Mesendoderm (in vitro differentiated cells): Measurements from ENCODE around the gene CMTM5.

Source experiments
- DNase-seq: peaks from one replicate; pipeline ENCODE4 v3.0.0; 2013
- H2AK5ac ChIP-seq: 2 replicates; pipeline ENCODE4 v1.6.1; 2013; ENCODE audit warnings: low read length, inconsistent platforms
- H2BK120ac ChIP-seq: 2 replicates; pipeline ENCODE4 v1.6.1; 2013; ENCODE audit warnings: low read depth, mild to moderate bottlenecking, low read length, moderate library complexity, mixed read lengths
- H2BK15ac ChIP-seq: replicated peaks from 2 replicates; pipeline ENCODE4 v1.6.1; 2013; ENCODE audit warnings: low read depth, mild to moderate bottlenecking, moderate library complexity
- H2BK5ac ChIP-seq: 2 replicates; pipeline ENCODE4 v1.6.1; 2013; ENCODE audit warnings: low read length, inconsistent platforms
- H3K18ac ChIP-seq: 2 replicates; pipeline ENCODE4 v1.6.1; 2013; ENCODE audit warnings: mild to moderate bottlenecking, low read length, mixed read lengths
- H3K23ac ChIP-seq: one replicate; pipeline ENCODE4 v1.6.1; 2013; ENCODE audit warnings: low read length
- H3K27ac ChIP-seq: 2 replicates; pipeline ENCODE4 v1.5.1; 2013; ENCODE audit warnings: low read depth, mild to moderate bottlenecking, inconsistent platforms, low read length, moderate library complexity
- H3K27me3 ChIP-seq: 2 replicates; pipeline ENCODE4 v1.6.1; 2013; ENCODE audit warnings: low read length, control low read depth, mild to moderate bottlenecking, inconsistent platforms; ENCODE audit not compliant: insufficient read depth, poor library complexity
- H3K36me3 ChIP-seq: 2 replicates; pipeline ENCODE4 v1.6.1; 2013; ENCODE audit warnings: low read length, inconsistent platforms; ENCODE audit not compliant: control insufficient read depth, insufficient read depth
- H3K4ac ChIP-seq: one replicate; pipeline ENCODE4 v1.6.1; 2013; ENCODE audit warnings: low read depth, mild to moderate bottlenecking, low read length, moderate library complexity
- H3K4me1 ChIP-seq: 2 replicates; pipeline ENCODE4 v1.6.1; 2013; ENCODE audit warnings: low read depth, low read length, inconsistent platforms; ENCODE audit not compliant: control insufficient read depth
- H3K4me2 ChIP-seq: 2 replicates; pipeline ENCODE4 v1.6.1; 2013; ENCODE audit warnings: low read length
- H3K4me3 ChIP-seq: 2 replicates; pipeline ENCODE4 v1.5.1; 2013; ENCODE audit warnings: mild to moderate bottlenecking, low read length
- H3K56ac ChIP-seq: one replicate; pipeline ENCODE4 v1.6.1; 2013; ENCODE audit warnings: low read length
- H3K79me1 ChIP-seq: 2 replicates; pipeline ENCODE4 v1.6.1; 2013; ENCODE audit warnings: low read length, inconsistent platforms
- H3K79me2 ChIP-seq: 2 replicates; pipeline ENCODE4 v1.6.1; 2013; ENCODE audit warnings: mild to moderate bottlenecking, low read length; ENCODE audit not compliant: control insufficient read depth, insufficient read depth
- H3K9ac ChIP-seq: 2 replicates; pipeline ENCODE4 v1.6.1; 2013; ENCODE audit warnings: low read length, inconsistent platforms
- H4K5ac ChIP-seq: one replicate; pipeline ENCODE4 v1.6.1; 2013; ENCODE audit warnings: low read length
- H4K8ac ChIP-seq: one replicate; pipeline ENCODE4 v1.6.1; 2013; ENCODE audit warnings: low read depth, mild to moderate bottlenecking, control low read depth, low read length, moderate library complexity
- WGBS: extraction: QIAGEN DNeasy Blood & Tissue Kit; methylation state at CpG from one replicate; pipeline ENCODE4 v1.1.7; 2013; ENCODE audit warnings: low lambda C conversion rate, missing lambda C conversion rate; ENCODE audit not compliant: insufficient coverage; ENCODE audit errors: extremely low coverage; 5-methylcytosine and 5-hydroxymethylcytosine counted together

The CMTM5 gene

DNA sequence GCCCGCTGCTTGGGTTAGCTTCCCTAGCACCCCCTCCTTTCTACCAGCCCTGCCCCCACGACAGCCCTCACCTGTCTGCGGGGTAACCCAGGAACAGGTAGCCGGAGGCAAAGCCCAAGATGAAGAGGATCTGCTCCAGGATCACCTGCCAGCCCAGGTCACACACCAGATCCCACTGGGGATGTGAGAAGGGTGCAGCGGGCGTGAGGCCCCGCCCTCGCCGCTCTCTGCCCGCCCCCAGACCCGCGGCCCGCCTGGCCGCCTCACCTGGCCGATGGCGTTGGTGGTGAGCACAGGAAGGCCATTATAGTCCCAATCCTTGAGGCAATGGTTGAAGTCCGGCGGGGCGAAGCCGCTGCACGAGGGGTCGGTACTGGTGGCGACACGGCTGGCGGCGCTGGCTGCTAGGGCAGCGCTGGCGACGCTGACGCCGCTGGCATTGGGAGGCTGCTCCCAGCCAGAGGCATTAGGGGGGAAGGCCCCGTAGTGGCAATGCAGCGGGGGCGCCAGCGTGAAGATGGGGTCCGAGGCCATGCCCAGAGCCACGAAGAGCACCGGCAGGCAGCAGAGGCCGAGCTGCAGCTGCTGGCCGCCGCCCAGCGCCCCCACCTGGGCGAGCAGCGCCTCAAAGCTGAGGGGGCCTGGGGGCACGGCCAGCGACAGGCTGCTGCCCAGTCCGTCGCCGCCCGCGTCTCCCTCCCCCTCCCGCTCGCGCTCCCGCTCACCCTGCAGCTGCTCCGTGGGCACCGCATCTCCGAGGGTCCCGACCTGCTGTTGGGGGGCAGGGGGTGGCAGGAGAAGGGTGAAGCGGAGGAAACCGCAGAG, 25.0 kb upstream of the CMTM5 start:
- Histone ChIP-seq H3K4me2 (peak overlapping the region; percentile 87), H2BK15ac (no peak overlapping the region), H3K4ac (no peak overlapping the region), H3K4me1 (peaks cover 2% of the 10 kb centered on the region), H2BK5ac (peak overlapping the region; percentile 17), H3K36me3 (no peaks in the 10 kb centered on the region), H3K18ac (no peak overlapping the region), H3K79me1 (no peaks in the 10 kb centered on the region), H2AK5ac (no peak overlapping the region), H3K27me3 (no peaks in the 10 kb centered on the region), H3K79me2 (no peaks in the 10 kb centered on the region), H3K56ac (peak overlapping the region; percentile 95), H3K9ac (peak overlapping the region; percentile 87), H3K4me3 (peak overlapping the region; percentile 69), H4K8ac (no peak overlapping the region), H3K27ac (no peak overlapping the region), H4K5ac (no peak overlapping the region), H3K23ac (peak overlapping the region; percentile 33), H2BK120ac (no peak overlapping the region)
- no CpG with 5 or more reads among the region's 61 CpGs for WGBS
- peak; percentile 59 for DNase-seq

DNA sequence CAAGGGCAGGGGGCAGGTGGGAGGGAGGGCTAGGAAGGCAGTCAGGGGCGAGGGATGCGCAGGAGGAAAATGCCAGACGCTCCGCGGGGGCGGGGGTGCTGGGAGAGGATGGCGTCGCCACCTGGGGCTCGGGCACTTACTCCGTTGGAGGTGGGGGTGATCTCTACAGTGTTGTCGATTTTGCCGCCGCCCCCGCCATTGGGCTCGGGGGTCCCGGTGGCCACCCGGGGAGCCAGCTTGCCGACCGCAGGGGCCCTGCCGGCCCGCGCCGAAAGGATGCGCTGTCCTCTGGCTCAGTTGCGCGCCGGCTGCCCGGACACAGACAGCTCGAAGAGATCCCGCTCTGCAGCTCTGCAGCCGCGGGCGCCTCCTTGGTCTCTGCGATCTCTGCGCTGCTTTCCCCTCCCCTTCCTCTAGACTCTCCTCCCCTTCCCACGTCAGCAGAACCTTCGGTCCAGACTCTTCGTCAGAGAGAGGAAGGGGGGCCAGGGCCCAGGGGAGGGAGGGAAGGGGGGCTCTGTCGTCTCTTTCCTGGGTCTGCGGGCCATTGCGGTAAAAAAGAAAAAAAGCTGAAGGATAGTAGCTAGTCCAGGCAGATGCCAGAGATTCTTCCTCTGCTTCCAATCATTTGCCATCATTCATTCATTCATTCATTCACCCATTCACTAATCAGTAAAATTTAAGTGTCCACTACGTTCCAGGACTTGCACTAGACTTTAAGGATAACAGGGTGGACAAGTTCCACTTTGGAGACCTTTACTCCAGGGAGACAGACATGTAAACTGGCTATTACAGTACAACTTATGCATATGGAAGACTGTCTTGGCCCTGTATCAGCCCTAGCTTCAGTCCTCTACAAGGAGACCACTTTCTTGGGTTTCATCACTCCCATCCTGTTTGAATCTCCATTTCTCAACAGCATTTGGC, 24.1 kb upstream of the CMTM5 start, which contains the start of gene SLC22A17:
Gene SLC22A17 (minus strand): TSS at position 382 of the 927 bp plus-strand sequence.
- H4K5ac ChIP-seq, result no peak within 1 kb of the TSS
- WGBS, result no CpG with 5 or more reads among the region's 42 CpGs
- peaks cover 2% of the 10 kb centered on the region for H3K4me1 ChIP-seq
- H4K8ac ChIP-seq, result no peak within 1 kb of the TSS
- H2AK5ac ChIP-seq, result no peak within 1 kb of the TSS
- H3K27me3 ChIP-seq, result no peaks in the 10 kb centered on the region
- peak; percentile 96 for DNase-seq
- H3K27ac ChIP-seq, result peak within 1 kb of the TSS; percentile 25
- H3K9ac ChIP-seq, result peak within 1 kb of the TSS; percentile 87
- H3K18ac ChIP-seq, result peak within 1 kb of the TSS; percentile 54
- H2BK15ac ChIP-seq, result no peak within 1 kb of the TSS
- H3K56ac ChIP-seq, result peak within 1 kb of the TSS; percentile 95
- no peaks in the 10 kb centered on the region for H3K79me1 ChIP-seq
- no peak within 1 kb of the TSS for H3K4ac ChIP-seq
- peak within 1 kb of the TSS; percentile 87 for H3K4me2 ChIP-seq
- peak within 1 kb of the TSS; percentile 33 for H3K23ac ChIP-seq
- H3K36me3 ChIP-seq, result no peaks in the 10 kb centered on the region
- H3K79me2 ChIP-seq, result no peaks in the 10 kb centered on the region
- peak within 1 kb of the TSS; percentile 17 for H2BK5ac ChIP-seq
- H2BK120ac ChIP-seq, result no peak within 1 kb of the TSS
- H3K4me3 ChIP-seq, result peak within 1 kb of the TSS; percentile 69

DNA sequence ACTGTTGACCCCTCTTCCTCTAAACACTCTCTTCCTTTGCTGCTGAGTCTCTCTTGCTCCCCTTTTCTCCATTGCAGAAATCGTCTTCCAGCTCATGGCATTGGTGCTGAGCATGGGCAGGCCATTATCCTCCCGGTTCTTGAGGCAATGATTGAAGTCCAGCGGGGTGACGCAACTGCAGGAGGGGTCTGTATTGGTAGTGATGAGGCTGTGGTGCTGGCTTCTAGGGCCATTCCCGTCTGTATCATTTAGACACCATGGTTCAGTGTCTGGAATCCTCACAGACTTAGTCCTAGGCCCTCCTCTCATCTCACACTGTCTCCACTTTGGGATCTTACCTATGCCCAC, 23.4 kb upstream of the CMTM5 start:
- Histone ChIP-seq H3K4me1 (peaks cover 2% of the 10 kb centered on the region), H2AK5ac (no peak overlapping the region), H3K9ac (no peak overlapping the region), H2BK120ac (no peak overlapping the region), H3K18ac (no peak overlapping the region), H3K79me1 (no peaks in the 10 kb centered on the region), H4K5ac (no peak overlapping the region), H2BK15ac (no peak overlapping the region), H3K23ac (no peak overlapping the region), H3K27me3 (no peaks in the 10 kb centered on the region), H3K4me3 (no peak overlapping the region), H3K56ac (no peak overlapping the region), H3K36me3 (no peaks in the 10 kb centered on the region), H2BK5ac (no peak overlapping the region), H3K27ac (no peak overlapping the region), H3K79me2 (no peaks in the 10 kb centered on the region), H4K8ac (no peak overlapping the region), H3K4me2 (no peak overlapping the region), H3K4ac (no peak overlapping the region)
- WGBS, result no CpG with 5 or more reads among the region's 5 CpGs
- no peak for DNase-seq

DNA sequence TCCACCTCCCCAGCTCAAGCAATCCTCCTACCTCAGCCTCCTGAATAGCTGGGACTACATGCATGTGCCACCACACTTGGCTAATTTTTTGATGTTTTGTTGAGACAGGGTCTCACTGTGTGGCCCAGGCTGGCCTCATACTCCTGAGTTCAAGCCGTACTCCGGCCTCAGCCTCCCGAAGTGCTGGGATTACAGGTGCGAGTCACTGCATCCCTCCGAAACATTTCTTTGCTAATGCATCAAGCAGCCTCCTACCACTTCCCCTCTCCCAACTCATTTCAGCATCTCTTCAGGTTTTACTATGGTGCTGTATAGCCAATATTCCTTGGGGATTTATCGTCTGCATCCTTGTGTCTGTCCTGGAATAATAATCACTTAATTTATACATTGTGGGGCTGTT, 21.9 kb upstream of the CMTM5 start:
- Histone ChIP-seq H4K8ac (no peak overlapping the region), H3K9ac (no peak overlapping the region), H3K4me1 (peaks cover 2% of the 10 kb centered on the region), H3K56ac (no peak overlapping the region), H3K79me2 (no peaks in the 10 kb centered on the region), H3K27me3 (no peaks in the 10 kb centered on the region), H3K79me1 (no peaks in the 10 kb centered on the region), H3K18ac (no peak overlapping the region), H3K23ac (no peak overlapping the region), H3K27ac (no peak overlapping the region), H3K4me3 (no peak overlapping the region), H2AK5ac (no peak overlapping the region), H3K4ac (no peak overlapping the region), H2BK15ac (no peak overlapping the region), H2BK5ac (no peak overlapping the region), H4K5ac (no peak overlapping the region), H3K36me3 (no peaks in the 10 kb centered on the region), H2BK120ac (no peak overlapping the region), H3K4me2 (no peak overlapping the region)
- DNase-seq, result no peak
- no CpG with 5 or more reads among the region's 6 CpGs for WGBS

DNA sequence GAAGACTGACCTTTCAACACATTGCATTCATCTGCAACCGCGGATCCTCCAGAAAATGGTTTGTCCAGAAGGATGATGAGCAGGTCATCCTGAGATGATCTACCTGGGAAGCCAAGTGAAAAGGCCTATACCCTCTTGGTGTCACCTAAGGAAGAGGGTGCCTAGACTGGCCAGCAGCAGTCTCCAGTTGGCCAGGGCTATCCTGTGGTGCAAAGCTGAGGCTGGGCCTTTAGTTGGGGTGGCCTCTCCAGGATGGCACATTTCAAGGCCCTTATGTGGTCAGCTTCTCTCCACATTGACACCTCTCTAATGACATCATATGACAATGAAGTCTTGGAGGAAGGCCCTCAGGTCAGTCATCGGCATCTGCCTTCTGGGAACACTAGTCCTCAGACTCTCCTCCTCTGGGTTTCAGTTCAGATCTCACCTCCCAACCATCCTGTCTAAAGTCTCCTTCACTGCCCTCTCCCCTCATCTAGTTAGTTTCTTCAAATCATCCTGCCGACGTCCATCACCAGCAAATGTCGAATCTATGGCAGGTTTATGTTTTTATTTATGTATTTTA, 20.9 kb upstream of the CMTM5 start:
- no peak overlapping the region for H3K18ac ChIP-seq
- no peak overlapping the region for H2BK120ac ChIP-seq
- H3K4me1 ChIP-seq, result peaks cover 2% of the 10 kb centered on the region
- H2BK5ac ChIP-seq, result no peak overlapping the region
- H3K79me1 ChIP-seq, result no peaks in the 10 kb centered on the region
- no peaks in the 10 kb centered on the region for H3K79me2 ChIP-seq
- no peak overlapping the region for H3K27ac ChIP-seq
- no peak overlapping the region for H3K56ac ChIP-seq
- DNase-seq, result no peak
- no peak overlapping the region for H2BK15ac ChIP-seq
- no peak overlapping the region for H4K5ac ChIP-seq
- H3K4me3 ChIP-seq, result no peak overlapping the region
- no peak overlapping the region for H3K4ac ChIP-seq
- H3K27me3 ChIP-seq, result no peaks in the 10 kb centered on the region
- WGBS, result no CpG with 5 or more reads among the region's 6 CpGs
- H4K8ac ChIP-seq, result no peak overlapping the region
- no peak overlapping the region for H3K23ac ChIP-seq
- no peaks in the 10 kb centered on the region for H3K36me3 ChIP-seq
- H2AK5ac ChIP-seq, result no peak overlapping the region
- H3K4me2 ChIP-seq, result no peak overlapping the region
- H3K9ac ChIP-seq, result no peak overlapping the region
